NCI-H2196 (cell line): ENCODE data around the gene SPDYE4.

Experiments
- DNase-seq: peaks from one replicate; lab custom pipeline; 2025; ENCODE audit not compliant: unreplicated experiment; lab: John Stamatoyannopoulos, UW

Gene SPDYE4

DNA sequence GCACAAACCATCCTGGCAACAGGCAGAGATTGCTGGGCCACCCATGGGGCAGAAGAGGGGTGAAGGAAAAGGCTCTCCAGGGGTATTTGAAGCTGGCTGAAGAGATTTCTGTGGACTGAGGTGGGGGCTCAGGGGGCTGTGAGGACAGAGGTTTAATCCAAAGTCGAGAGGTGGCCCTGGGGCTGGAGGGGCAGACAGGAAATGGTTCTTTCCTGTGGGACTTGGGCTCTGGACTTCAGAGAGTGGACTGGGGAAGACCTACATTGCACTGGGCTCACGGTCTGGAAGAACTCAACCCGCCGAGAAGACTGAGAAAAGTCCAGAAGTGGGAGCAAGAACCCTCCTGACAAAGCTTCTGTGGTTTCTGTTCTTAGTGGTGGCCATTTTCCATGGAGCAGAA, 16.6 kb downstream of the SPDYE4 start:
- no peak for DNase-seq

DNA sequence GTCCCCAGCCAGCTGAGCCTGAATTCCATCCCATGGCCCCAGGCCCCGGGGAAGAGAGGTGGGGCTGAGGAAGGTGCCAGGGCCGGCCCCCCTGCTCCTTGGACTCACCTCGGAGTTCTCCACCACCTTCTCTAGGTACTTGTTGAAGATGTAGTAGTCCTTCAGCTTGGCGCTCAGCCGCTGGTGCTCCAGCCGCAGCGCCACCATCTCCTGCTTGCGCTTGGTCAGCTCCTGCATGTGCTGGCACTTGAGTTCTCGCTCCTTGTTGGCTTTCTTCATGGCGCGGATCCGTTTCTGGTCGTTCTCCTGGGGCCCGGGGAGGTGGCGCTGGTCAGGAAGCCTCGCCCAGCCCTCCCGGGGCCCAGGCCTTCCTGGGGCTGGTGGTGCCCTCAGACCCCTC, 17.0 kb downstream of the SPDYE4 start:
- DNase-seq, result no peak

DNA sequence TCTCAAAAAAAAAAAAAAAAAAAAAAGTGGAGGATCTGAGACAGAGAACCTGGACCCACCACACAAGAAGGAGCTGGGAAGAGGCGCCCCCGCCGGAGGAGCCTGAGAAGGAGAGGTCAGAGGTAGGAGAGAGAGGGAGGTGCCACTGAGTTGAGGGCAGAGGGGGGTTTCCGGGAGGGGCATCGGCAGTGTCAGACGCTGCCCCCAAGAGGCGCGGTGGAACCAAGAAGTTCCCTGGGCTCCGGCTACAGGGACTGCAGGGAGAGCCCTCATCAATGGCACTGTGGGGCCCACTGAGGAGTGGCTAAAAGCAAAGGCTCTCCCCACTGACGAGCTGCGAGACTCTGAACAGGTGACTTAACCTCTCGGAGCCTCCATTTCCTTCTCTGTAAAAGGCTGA, 17.9 kb downstream of the SPDYE4 start:
- no peak for DNase-seq

DNA sequence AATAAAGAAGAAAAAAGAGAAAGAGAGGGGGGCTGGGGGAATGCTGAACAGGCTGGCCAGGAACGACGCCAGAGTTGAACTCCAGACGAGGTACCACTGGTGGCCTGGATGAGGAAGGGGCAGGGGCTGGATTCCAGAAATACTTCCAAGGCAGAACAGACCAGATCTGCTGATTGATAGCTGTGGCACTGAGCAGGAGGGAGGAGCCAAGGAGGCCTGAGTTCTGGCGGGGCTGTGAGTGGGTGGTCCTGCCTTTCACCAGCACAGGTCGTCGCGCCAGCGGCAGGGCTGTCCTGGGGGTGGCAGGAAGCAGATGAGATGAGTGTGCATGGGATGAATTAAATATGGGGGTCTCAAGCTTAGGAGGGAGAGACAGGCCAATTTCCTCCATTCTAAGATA, 19.2 kb downstream of the SPDYE4 start:
- no peak for DNase-seq

DNA sequence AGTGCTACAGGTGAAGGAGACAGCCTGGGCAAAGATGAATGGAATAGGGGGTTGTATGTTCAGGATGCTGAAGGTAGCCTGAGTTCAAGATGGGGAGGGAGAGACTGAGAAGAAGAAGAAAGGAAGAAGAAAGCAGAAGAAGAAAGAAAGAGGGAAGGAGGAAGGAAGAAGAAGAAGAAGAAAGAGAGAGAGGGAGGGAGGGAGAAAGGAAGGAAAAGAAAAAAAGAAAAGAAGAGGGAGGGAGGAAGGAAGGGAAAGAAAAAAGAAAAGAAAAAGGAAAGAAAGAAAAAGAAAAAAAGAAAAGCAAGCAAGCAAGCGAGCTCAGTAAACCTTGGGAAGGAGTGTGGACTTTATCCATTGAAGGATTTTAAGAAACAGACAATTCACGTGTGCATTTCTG, 21.6 kb downstream of the SPDYE4 start:
- no peak for DNase-seq

DNA sequence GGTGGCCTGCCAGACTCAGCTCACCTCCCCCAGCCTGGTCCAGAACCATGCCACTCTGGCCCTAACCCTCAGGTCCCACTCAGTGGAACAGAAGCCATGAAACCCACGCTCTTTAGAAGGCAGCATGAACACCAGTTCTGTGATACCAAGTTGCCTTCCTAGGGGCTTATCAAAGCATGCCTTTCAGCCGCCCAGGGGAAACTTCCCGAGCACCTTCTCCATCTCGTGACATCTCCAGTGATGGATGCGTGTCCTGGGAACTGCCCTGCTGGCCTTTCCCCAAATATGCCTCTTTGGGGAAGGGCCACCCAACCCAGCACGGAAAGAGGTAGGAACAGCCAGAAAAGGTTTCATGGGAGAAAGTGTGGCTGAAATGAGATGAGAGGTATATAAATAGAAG, 22.0 kb downstream of the SPDYE4 start:
- DNase-seq, result no peak

DNA sequence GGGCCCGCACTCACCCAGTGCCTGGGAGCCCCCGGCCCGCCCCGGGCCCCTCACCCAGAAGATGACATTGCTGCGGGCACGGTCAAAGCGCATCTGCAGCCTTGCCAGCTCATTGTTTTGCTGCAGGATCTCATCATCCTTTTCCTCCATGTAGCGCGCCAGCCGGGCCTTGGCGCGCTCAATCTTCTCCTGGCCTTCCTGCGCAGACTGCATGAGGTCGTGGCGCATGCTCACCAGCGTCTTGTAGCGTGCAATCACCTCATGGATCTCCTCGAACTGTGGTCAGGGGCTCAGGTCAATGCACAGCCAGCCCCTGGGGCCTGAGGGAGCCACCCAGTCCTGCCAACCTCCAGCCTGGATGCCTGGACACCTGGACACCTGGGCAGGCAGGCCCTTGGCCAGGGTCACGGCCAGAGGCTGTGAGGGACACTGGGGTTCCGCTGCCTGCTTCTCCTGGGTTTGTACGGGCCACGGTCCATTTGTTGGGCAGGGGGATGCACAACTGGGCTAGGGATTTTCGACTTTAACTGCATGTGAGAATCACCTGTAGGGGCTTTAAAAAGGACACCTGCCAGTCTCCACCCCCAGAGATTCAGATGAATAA, 22.9 kb downstream of the SPDYE4 start:
- no peak for DNase-seq

DNA sequence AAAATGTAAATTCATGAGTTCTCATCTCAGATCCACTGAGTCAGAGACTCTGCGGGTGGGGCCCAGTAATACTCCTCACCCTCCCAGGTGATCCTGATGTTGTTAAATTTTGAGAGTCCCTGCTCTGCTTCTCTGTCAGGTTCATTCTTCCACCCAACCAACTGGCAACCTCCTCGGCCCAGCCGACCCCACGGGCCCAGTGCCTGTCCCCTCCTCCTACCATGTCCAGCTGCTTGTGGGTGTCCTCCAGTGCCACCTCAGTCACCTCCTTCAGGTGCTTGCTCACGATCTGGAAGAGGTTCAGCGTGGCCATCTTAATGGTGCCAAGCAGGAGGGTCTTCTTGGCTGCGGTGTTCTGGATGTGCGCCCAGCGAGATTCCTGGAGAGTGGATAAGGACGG, 23.5 kb downstream of the SPDYE4 start:
- no peak for DNase-seq

DNA sequence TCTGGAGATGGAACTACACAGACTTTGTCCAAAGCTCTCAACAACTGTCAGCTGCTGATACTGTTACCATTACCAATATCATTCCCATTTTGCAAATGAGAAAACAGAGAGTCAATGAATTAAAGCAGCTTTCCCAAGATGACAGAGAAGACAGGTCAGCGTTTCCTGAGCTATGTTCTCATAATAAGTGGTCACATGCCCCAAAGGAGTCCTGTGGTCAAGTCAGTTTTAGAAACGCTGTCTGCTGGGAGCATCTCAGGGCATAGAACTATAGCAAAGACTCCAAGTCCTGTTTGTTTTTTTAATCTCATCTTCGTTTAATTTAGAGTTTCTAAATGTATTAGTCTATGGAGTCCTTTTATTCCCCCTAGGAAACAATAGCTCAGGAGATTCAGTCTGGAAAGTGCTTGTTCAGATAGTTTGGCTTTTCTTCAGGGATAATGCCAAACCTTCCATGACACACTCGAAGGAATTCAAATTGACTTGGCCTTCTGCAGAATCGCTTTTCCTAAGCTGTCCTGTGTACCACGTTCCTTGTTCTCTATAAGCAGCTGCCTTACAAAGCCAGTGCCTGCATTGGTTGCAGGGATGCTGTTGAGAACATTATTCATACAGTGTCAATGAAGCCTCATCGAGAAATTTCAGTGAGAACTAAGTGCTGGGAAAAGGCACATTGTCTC, 25.8 kb downstream of the SPDYE4 start:
- DNase-seq, result no peak

DNA sequence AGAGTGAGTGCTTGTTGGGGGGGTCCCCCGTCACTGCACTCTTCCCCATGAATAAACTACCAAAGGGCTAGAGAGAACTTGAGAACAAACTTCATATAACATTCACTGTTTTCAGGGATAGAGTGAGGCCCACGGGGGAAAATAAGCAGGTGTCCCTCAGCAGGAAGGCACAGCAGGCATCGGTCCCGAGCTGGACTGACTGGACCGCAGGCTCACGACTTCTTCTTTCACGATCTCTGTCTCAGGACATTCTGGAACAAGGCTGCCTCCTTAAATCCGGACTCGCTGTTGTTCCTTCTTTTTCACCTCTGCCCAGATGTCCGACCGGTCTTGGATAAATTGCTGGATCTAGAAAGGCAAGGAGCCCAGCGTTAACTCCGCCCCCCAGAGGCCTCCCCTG, 28.5 kb downstream of the SPDYE4 start:
- DNase-seq, result no peak

DNA sequence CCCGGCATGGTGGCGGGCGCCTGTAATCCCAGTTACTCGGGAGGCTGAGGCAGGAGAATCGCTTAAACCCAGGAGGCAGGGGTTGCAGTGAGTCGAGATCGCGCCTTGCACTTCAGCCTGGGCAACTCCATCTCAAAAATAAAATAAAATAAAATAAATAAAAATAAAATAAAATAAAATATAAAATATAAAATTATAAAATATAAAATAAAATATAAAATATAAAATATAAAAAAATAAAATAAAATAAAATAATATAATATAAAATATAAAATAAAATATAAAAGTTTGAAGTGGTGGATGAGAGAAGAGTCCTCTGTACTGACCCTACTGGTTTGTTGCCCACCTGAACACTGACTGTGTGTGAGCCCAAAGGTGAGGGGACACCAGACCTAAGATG, 28.9 kb downstream of the SPDYE4 start:
- no peak for DNase-seq

DNA sequence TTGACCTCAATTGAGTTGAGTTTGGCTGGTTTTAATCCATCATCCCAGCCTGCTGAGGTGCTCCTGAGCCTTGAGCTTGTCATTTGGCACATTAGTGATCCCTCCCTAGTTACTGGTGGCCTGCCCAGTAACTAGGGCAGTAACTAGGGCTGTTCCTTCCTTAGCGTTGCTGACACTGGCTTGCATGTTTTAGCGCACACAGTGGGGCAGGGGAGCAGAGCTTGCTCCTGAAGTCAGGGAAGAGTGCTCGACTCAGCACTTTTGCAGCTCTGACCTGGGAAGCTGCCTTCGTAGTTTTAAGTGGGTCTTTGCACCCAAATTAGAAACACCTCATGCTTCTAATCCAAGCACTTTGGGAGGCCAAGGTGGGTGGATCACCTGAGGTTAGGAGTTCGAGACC, 29.4 kb downstream of the SPDYE4 start:
- no peak for DNase-seq

DNA sequence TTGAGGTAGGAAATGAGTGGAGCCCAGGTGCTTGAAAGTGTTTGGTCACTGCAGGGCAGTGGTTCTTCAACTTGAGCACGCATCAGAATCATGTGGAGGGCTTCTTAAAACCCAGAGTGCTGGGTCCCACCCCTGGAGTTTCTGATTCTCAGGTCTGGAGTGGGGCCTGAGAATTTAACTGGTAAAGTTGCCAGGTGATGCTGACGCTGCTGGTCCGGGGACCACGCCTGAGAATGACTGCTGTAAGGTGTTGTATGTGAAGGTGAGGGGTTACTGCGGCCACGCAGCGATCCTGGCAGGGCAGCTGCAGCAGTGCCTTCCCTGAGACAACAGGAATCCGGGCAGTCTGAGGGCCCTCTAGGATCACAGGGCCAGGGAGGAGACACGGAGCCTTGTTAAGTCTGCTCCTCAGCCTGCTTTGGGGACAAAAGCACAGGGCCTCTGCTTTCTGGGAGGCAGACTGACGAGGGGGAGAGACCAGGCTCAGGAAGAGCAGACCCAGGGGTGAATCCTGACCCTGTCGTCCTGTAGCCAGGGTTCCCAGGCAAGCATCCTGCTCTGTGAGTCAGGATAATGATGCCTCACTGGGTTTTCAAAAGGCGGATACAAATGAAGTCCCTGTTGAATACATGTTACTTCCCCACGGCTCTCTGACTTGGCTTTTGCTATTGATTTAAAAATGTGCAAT, 30.0 kb downstream of the SPDYE4 start:
- no peak for DNase-seq

DNA sequence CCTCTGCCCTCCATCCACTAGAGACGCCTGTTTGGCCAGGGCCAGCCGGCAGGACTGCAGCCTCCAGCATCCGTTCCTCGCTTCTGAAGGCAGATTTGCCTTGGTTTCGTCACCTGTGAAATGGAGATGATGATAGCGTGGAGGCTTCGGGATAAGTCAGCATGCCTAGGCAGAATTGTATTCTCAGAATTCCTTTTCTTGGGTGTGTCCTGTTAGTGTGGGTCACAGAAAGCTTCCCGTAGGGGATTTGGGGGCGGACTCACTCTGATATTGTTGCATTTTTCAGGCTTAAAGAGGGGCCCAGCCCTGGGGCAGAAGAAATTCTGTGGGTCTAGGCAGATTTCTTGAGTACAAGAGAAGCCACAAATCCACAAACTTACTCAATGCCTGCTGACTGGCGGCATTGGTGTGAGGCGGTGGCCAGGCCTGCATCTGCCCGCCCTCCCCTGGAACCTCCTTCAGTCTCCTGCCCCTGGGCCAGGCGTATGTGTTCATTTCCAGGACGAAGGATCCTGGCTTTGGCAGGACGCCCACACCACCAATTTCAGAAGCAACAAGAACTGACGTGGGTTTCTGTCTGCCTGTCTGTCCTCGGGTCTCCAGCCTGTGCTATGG, 31.3 kb downstream of the SPDYE4 start:
- DNase-seq, result no peak

DNA sequence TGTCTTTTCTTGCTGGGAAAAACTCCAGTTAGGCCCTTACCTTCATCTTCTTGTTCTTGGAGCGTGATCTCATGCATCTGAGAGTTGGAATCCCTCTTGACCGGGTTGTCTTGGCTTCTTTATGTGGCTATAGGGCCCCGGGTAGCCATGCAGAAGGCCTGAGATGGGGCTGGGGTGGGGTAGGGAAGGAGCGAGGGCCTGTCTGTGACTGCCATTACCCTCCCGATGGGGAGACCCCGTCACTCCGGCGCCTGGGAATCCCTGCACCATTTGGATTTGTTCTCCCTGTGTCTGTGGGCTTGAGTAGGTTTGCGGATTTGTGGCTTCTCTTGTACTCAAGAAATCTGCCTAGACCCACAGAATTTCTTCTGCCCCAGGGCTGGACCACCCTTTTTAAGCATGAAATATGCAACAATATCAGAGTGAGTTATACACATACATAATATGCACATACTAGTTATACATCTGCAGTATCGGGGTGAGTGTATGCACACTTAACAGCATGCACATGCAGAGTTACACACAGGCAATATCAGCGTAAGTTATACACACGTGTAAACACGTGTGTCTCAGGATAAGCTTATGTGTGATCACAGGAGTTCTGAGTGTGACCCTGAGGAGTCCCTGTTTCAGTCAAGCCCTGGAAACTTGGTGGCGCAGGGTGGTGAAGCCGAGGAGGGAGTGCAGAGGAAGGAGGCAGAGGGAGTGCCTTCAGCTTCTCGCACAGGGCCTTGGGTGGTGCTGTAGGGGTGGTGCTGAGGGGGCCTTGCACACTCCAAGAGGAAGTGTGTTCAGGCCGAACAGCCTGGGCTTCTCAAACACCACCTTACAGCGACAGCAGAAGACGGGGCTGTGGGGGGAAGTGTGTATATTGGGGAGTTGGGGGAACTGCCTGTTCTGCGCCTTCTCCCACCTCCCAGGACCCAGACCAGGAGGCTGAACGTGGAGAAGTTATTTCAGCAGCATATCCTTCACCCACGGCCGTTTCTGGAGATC, 32.2 kb downstream of the SPDYE4 start:
- DNase-seq, result no peak

DNA sequence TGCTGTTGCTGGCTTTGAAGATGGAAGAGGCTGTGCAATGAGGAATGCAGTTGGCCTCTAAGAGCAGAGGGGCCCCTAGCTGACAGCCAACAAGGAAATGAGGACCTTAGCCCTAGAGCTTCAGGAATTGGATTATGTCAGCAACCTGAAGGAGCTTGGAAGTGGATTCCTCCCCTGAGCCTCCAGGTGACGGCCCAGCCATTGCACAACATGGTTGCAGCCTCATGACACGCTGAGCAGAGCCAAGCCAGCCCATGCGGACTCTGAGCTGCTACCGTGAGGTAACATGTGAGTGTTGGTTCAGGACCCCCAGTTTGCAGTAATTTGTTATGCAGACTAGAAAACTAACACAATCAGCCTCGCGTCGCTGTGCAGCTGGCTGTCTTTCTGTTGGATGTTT, 33.9 kb downstream of the SPDYE4 start:
- DNase-seq, result no peak

DNA sequence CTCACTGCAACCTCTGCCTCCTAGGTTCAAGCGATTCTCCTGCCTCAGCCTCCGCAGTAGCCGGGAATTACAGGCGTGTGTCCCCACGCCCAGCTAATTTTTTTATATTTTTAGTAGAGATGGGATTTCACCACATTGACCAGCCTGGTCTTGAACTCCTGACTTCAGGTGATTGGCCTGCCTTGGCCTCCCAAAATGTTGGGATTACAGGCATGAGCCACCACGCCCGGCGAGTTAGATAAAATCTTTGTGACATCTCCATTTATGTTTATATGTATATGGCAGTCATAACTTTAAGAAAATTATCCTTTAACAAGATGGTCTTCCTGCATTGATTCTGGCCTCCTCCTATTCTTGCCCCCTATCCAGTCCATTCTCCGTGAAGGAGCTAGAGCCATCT, 37.8 kb downstream of the SPDYE4 start:
- DNase-seq, result no peak

DNA sequence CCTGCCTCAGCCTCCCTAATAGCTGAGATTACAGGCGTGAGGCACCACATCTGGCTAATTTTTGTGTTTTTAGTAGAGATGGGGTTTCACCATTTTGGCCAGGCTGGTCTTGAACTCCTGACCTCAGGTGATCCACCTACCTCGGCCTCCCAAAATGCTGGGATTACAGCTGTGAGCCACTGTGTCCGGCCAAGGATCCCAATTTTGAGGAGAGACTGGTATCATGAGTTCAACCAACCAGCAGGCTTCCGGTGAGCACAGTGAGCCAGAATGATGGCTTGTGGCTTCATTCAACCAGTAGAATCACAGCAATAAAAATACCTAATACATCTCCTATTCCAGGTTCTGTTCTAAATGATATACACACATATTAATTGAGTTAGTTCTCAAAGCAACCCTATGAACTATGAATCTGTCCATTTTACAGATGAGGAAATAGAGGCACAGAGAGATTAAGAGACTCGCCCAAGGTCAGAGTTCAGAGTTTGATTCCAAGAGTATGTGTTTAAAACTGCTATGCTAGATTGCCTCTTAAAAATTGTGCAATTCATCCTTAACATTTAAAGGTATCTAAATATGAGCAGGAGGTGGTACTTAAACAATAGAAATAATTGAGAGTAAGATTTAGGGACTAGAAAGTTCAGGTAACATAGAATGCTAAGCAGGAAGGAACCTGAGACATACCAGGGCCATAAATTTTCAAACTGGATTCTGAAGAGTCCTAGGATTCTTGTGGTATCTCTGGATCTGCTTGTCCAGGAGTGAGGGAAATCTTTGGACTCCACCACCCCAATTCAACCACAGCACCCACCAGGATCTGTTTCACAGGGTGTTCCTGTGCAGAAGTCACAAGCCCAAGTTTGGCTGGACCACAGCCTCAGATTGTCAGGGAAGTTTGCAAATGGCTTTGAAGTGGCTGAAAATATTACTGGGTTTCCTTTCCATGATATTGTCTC, 38.8 kb downstream of the SPDYE4 start:
- DNase-seq, result no peak

DNA sequence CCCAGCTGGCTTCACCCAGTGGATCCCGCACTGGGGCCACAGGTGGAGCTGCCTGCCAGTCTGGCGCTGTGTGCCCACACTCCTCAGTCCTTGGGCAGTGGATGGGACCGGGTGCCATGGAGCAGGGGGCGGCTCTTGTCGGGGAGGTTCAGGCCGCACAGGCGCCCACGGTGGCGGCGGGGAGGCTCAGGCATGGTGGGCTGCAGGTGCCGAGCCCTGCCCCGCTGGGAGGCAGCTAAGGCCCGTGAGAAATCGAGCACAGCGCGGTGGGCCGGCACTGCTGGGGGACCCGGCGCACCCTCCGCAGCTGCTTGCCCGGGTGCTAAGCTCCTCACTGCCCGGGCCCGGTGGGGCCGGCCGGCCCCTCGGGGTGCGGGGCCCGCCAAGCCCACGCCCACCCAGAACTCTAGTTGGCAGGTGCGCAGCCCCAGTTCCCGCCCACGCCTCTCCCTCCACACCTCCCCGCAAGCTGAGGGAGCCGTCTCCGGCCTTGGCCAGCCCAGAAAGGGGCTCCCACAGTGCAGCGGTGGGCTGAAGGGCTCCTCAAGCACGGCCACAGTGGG, 40.3 kb downstream of the SPDYE4 start:
- DNase-seq, result no peak

DNA sequence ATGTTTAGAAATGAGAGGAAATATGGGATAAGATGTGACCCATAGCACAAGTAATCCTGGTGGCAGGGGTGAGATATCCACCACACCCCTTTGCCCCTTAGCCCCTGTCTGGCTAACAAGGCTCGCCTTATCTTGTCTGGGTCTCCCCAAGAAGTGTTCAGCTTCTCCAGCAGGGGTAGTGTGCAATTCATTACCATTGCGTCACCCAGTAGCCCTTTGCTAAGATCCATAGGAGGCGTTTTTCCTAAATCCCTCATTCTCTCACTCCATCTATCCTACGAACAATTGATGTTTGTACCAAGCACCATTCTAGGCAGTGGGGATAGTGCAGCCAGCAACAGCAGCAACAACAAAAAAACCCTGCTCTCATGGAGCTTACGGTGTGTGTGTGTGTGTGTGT, 44.5 kb downstream of the SPDYE4 start:
- no peak for DNase-seq
